Kidney (tissue), 14 donors: ENCODE data around the gene SEMA5A. TPM values are rescaled to one million over a fixed set of nuclear protein-coding genes. Genes with fewer than 3 reads are reported as not detected.

ENCODE experiments used
- DNase-seq, 5 donors: peaks; one replicate each; pipeline ENCODE4 v3.0.0-alpha.2; 2013 to 2020
- FAIRE-seq: peaks from 2 replicates; lab custom pipeline; 2012; peaks lifted over from hg19 to GRCh38; lab: Jason Lieb, UNC
- H3K27ac ChIP-seq, 2 donors: one replicate each; pipeline ENCODE4 v1.7.0; 2013; ENCODE audit warnings: low read depth in 2 of 2, low read length in 2 of 2, inconsistent platforms in 1 of 2
- H3K27me3 ChIP-seq: one replicate; pipeline ENCODE4 v1.7.1; 2013; ENCODE audit warnings: low read length, inconsistent platforms; ENCODE audit not compliant: control insufficient read depth, insufficient read depth
- H3K36me3 ChIP-seq, 3 donors: one replicate each; pipeline versions ENCODE4 v1.7.0 to v1.7.1; 2013; ENCODE audit warnings: low read length in 3 of 3, control low read depth in 1 of 3, inconsistent platforms in 1 of 3; ENCODE audit not compliant: insufficient read depth in 3 of 3, control insufficient read depth in 2 of 3
- H3K4me1 ChIP-seq, 3 donors: one replicate each; pipeline versions ENCODE4 v1.7.0 to v1.7.1; 2013; ENCODE audit warnings: low read length in 3 of 3, inconsistent platforms in 1 of 3, low read depth in 1 of 3; ENCODE audit not compliant: control insufficient read depth in 2 of 3, insufficient read depth in 2 of 3
- H3K4me3 ChIP-seq, 3 donors: one replicate each; pipeline versions ENCODE4 v1.7.0 to v1.8.1; 2013; ENCODE audit warnings: low read length in 3 of 3, control low read depth in 1 of 3, inconsistent platforms in 1 of 3
- H3K9ac ChIP-seq, 3 donors: one replicate each; pipeline versions ENCODE4 v1.7.0 to v1.7.1; 2013; ENCODE audit warnings: low read length in 3 of 3, control low read depth in 1 of 3, inconsistent platforms in 1 of 3
- H3K9me3 ChIP-seq, 3 donors: one replicate each; pipeline versions ENCODE4 v1.7.0 to v1.7.1; 2013; ENCODE audit warnings: low read length in 3 of 3, control low read depth in 1 of 3, inconsistent platforms in 1 of 3; ENCODE audit not compliant: control insufficient read depth in 2 of 3, insufficient read depth in 1 of 3
- CTCF ChIP-seq: IDR thresholded peaks from 3 replicates; pipeline ENCODE4 v1.5.1; 2012; ENCODE audit warnings: mild to moderate bottlenecking, moderate library complexity, borderline replicate concordance; ENCODE audit not compliant: insufficient read depth; ENCODE audit errors: extremely low read depth
- intact Hi-C: fragments of 100-400 bp; cut with DNase I; formaldehyde crosslinking; loops from one replicate; pipeline ENCODE4 v1.11.1; 2022
- polyA plus RNA-seq: library from polyadenylated mRNA; stranded (reverse); fragments of 350-450 nt; fragmentation: Illumina TruSeq; extraction: RNeasy Lipid Tissue Mini Kit (QIAGEN cat#74804); gene quantifications from one replicate; pipeline ENCODE4 v1.2.3, GENCODE V29; 2014; ENCODE audit warnings: low read depth, low replicate concordance; ENCODE audit not compliant: insufficient read depth
- total RNA-seq: library from RNA; stranded (reverse); fragmentation: NEBNext Ultra II Directional; extraction: Animal tissue kit (Norgen Biotek cat#: 25700); gene quantifications from one replicate; pipeline ENCODE4 v1.2.1, GENCODE V29; 2021
- donor health status: control.
- donor health status: control.
- donor health status: control.
- donor health status: control.
- donor health status: control.
- donor health status: DM: yes; HTN: yes; CAD: no.
- donor health status: Normal renal cell carcinoma (clear cell type).

Gene SEMA5A
- total and polyA plus RNA-seq, 2 donors from 2014 or later = 7.9 to 23.3 TPM

GRCh38 chr5:9182899-9183695, 362.8 kb downstream of the SEMA5A start:
- no peaks in the 10 kb centered on the region for H3K27me3 ChIP-seq
- no peak for TF ChIP-seq CTCF
- no peak for FAIRE-seq

GRCh38 chr5:9176641-9177040, 369.2 kb downstream of the SEMA5A start:
- Histone ChIP-seq H3K36me3 (no peaks in the 10 kb centered on the region), H3K9ac (no peak overlapping the region), H3K4me3 (no peak overlapping the region), H3K9me3 (no peaks in the 10 kb centered on the region), H3K4me1 (no peaks in the 10 kb centered on the region), H3K27ac (no peak overlapping the region), H3K27me3 (no peaks in the 10 kb centered on the region)
- no peak for DNase-seq
- no peak for TF ChIP-seq CTCF
- intact Hi-C loops = no loop called here
- FAIRE-seq = no peak

More at GRCh38 chr5:9182899-9183695, 362.8 kb downstream of the SEMA5A start:
- H3K4me3 ChIP-seq = no peak overlapping the region
- H3K36me3 ChIP-seq = no peaks in the 10 kb centered on the region
- H3K9me3 ChIP-seq = no peaks in the 10 kb centered on the region
- H3K9ac ChIP-seq = no peak overlapping the region
- H3K27ac ChIP-seq = no peak overlapping the region
- intact Hi-C loops = no loop called here
- H3K4me1 ChIP-seq = no peaks in the 10 kb centered on the region
- peak in 2 of 5 donors; percentile 32 to 34 for DNase-seq

GRCh38 chr5:9174446-9174845, 371.4 kb downstream of the SEMA5A start:
- Histone ChIP-seq H3K9ac (no peak overlapping the region), H3K27ac (no peak overlapping the region), H3K4me1 (no peaks in the 10 kb centered on the region), H3K9me3 (no peaks in the 10 kb centered on the region), H3K36me3 (no peaks in the 10 kb centered on the region), H3K4me3 (no peak overlapping the region), H3K27me3 (no peaks in the 10 kb centered on the region)
- DNase-seq (no peak), FAIRE-seq (no peak)
- intact Hi-C loops = no loop called here
- no peak for TF ChIP-seq CTCF
